ENCODE results near the gene DLG2.

Gene DLG2

GRCh38 chr11:83540112-83540675 is 2086.9 kb downstream of the DLG2 start:
- no peak for DNase-seq

GRCh38 chr11:83538286-83538685 is 2088.9 kb downstream of the DLG2 start:
- DNase-seq, result no peak

GRCh38 chr11:83537131-83537610 is 2090.0 kb downstream of the DLG2 start:
- DNase-seq, result no peak

- DNase-seq, result no peak
These were observed 2094.0 kb downstream of the DLG2 start for GRCh38 chr11:83533166-83533565.

DNA sequence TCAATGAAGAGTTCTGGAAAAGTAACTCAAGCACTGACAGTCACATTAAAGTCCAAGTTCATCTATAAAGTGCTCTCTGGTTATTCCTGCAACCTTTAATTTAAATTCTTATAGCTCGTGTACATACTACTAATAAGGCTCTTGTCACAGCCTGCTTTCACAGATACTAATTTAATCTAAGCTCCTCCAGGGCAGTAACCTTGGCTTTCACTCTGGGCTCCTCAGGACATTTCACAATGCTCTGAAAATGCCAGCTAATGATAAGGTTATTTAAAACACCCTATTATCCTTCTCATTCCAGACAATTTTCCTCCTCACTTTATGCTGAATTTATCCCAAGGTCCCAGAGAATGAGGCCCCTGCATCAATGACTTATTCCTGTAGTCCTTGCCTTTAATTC is 2098.3 kb downstream of the DLG2 start:
- DNase-seq, result no peak

GRCh38 chr11:83528225-83528624 is 2098.9 kb downstream of the DLG2 start:
- DNase-seq, result no peak

GRCh38 chr11:83523676-83524075 is 2103.5 kb downstream of the DLG2 start:
- no peak for DNase-seq

DNA sequence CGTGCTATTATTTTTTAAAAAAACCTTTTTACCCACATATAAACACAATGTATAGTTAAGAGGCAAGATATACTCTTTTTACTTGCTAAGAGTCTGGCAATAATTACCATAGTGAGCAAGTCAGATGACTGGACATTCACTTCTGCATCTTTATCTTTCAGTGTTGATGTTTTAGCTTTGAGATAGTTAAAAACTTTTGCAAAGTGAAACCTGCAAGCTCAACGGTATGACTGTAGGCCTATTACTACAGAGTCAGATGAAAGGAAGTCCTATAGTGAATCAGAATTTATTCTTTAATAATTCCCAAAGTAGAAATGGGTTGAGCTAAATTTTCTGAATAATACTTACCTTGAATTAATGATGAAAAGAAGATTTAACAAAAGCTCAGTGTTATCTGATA is 2104.2 kb downstream of the DLG2 start:
- DNase-seq, result no peak

DNA sequence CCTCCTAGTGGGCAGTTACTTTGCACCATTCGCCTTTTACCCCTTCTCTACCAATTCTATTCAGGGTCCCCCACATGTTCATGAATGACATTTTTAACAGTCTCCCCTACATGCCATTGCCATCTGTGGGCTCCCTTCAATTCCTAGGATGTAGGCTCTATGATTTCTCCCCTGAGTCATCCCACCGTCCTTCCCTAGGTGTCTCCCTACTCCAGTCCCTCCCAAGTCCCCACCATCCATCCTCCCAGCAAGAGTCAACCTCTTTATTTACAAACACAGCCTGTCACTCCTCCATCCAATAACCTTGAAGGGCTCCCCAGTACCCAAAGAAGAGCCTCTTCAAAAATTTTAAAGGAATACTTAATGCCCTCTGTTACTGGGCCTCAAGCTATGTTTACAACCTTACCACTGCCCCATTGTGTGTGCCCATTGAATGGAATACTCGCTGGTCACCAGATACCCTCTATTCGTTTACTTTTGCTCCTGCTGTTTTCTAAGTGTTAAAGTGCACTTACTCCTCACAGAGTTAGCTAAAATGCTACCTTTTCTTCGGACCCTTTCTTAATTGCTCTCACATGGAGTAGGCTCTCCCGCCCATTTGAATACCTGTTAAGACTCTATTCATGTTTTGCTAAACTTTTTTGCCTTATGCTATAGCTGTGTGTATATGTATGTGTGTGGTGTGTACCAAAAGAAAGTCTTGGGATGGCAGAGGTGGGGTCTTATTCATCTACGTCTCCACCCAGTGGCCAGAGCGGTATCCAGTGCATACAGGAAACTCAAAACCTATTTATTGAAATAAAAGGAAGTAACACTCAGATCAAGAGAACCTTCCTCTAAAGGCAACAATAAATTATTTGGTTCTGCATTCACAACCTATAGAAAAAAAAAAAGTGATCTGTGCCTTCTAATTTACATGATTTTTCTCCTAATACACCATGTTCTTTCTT is 2105.2 kb downstream of the DLG2 start:
- DNase-seq, result no peak

DNA sequence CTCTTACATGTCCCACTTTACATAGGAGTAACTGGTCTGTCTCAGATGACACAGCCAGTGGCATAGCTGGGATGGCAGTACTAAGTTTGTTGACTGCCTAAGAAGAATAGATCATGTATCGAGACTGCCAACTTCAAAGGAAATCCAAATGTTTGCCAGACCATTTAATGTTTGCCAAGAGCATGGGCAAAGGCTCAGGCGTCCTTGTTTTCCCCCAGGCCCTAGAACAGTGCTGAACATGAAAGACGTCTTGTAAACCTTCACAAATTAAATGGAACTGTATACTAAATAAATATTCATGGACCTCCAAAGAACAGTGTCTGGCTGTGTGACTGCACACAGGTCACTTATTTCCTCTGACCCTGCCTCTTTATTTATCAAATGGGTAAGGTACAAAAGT is 2106.3 kb downstream of the DLG2 start:
- DNase-seq, result no peak

DNA sequence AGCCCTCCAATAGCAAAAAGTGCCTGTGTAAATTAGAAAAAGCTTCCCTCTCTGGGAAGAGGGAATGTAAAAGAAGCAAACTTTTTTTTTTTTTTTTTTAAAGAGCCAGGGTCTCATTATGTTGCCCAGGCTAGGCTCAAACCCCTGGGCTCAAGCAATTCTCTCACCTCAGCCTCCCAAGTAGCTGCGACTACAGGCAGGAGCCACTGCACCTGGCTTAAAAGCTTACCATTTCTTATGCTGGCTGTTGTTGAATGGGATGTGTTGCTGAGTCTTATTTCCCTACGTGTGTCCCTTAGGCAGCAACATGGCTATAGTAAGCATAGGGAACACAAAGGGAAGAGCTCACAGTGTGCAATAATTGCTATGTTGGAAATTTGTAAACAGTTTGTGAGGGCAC is 2115.5 kb downstream of the DLG2 start:
- no peak for DNase-seq

DNA sequence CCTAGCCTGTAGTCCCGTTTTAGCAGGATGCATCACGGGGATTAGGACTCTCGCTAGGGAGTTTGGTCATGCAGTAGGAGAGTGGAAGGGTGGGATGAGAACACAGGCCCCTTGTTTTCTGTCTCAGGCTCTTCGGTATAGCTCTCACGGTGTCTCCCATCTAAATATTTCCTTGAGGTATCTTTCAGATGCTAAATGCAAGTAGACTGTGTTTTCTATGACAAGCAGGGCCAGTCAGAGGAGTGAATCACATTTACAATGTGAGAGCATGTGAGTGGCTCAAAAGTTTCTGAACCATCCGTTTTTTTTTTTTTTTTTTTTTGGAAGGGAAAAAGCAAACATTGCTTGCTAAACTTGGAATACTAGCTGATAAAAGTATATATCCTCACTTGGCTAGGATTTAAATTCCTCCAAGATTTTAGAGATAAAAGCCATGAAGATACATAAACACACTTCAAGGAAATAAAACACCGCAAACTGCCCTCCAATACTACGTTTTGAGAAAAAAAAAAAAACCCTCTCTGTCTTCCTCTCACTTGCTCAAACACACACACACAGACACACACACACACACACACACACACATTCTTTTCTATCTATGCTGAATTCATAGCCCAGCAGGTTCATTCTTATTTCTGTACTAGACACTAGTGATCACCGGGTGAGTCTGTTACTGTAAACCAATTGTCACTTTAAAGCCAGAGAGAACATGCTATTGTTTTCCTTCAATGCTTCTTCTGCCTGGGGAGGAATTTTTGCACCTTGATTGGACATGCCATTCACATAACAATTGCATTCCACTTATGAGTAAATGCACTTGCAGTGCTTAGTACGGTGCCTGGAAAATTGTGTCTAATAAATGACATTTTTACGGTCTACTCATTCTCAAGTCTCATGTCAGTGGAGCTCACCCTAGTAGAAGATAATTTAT is 2116.3 kb downstream of the DLG2 start:
- no peak for DNase-seq

- no peak for DNase-seq
These were observed 2118.3 kb downstream of the DLG2 start for GRCh38 chr11:83508804-83509203.

GRCh38 chr11:83502041-83502440 is 2125.1 kb downstream of the DLG2 start:
- DNase-seq, result no peak

DNA sequence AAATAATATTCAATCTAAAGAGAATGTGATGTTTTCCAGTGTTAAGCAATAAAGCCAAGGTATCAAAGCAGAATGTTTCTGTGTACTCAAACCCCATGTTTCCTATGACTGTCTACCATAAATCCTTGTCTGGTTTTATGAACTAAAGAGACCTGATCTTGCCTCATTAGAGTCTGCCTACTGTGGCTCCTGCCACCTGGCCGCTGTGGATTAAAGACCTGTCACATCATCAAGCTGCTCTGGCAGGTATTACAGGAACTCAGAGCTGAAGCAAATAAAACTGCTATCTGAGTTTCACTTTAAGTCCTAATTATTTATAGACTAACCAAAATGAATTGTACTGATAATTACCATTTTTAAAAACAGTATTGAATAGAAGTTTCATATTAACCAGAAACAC is 2133.2 kb downstream of the DLG2 start:
- no peak for DNase-seq

GRCh38 chr11:83493034-83493433 is 2134.1 kb downstream of the DLG2 start:
- DNase-seq, result no peak

DNA sequence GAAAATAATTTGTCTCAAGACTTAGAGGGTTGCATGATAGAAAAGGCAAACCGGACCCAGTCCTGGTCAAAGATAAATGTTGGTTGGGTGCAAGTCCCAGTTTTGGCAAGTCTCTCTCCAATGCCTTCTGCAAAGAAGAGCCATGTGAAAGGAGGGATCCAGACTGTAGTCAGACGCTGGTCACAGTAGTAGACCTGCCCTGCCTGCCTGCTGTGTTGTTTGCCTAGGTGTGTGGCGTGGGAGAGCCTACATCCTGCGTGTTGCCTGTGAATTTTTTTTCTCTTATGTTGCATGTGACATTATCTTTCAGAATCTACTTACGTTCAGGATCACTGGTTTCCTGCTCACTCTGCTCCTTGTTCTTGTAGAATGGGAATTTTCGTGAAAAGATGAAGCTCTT is 2143.3 kb downstream of the DLG2 start:
- DNase-seq, result no peak

DNA sequence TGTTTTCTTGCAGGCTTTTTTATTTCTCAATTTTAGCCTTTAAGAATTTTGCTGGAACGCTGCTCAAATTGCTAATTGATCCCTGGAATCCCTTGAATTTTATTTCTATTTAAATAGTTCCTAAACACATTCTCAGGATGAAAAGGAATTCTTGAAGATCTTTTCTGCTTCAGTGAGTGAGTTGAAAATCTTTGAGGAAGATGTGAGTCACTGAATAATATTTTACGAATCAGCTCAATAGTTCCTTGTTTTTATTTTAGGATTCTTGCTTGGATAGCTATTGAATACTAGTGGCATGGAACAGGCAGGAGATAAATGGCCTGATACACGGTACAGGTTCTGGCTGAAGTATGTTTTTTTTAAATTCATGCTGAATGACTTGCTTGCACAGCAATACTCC is 2146.3 kb downstream of the DLG2 start:
- DNase-seq, result no peak

- DNase-seq, result no peak
These were observed 2146.9 kb downstream of the DLG2 start for GRCh38 chr11:83480251-83480650.

- DNase-seq, result peak; percentile 0 to 8
These were observed 2149.4 kb downstream of the DLG2 start for GRCh38 chr11:83477772-83478171.

DNA sequence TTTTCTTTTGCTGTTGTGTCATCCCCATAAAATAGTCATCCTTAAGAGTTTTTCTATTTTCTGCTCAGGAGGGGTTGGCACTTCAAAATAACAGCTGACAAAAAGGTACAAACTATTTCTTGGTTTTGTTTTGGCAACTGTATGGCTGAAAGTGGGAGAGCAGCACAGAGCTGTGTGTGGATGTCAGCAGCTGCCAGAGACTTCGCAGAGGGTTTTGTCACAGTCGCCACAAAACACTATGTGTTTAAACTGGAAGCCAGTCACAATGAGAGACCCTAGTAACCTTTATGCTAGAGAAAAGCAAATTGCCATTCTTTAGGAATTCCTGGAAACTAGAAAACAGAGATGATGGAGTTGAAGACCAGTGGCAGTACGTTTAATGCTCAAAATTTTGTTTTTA is 2151.4 kb downstream of the DLG2 start:
- DNase-seq, result no peak

- no peak for DNase-seq
These were observed 2153.4 kb downstream of the DLG2 start for GRCh38 chr11:83473743-83474142.

DNA sequence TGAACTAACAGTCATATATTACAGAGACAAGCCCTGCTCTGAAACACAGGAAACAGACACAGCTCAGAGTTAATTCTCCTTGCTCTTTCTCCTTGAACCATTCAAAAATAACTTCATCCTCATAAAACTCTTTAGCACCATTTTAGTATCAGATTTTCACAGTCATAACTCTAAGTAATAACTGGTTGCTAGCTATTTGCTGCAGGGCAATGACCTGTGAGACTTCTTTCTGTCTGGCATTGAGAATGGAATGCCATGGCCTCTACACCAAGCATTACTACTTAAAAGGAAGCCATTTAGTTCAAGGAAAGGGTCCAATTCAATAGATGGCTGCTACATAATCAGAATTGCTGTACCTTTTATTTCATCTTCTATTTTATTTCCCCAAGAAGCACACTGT is 2154.3 kb downstream of the DLG2 start:
- DNase-seq, result no peak

Measured in inflammatory macrophage (primary cell).